GM18526 (cell line): ENCODE measurements around the gene SYNE1.

Experiments used
- POLR2A ChIP-seq: IDR thresholded peaks from 3 replicates; pipeline ENCODE4 v1.6.1; 2011; ENCODE audit not compliant: insufficient read length; ENCODE audit errors: extremely low read depth

Gene SYNE1

DNA sequence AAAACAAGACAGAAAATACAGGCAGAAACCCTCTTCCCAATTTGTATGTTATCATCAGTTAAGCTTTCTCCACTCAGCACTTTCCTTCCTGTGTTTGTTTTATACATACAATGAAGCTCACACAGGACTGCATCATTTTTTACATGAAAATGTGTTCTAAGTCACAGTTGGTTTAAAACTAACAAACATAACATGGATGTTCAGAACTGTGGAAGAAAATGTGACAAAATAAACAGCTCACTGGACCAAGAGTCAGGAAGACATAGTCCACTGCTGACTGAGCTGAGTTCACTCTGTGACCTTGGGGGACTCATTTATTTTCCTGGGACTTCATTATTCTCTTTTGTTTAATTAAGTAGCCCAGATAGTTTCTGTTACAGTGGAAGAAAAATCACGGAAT lies 331.5 kb downstream of the SYNE1 start:
- no peak for TF ChIP-seq POLR2A

GRCh38 chr6:152301765-152302568 lies 335.2 kb downstream of the SYNE1 start:
- TF ChIP-seq POLR2A = peak; percentile 73

DNA sequence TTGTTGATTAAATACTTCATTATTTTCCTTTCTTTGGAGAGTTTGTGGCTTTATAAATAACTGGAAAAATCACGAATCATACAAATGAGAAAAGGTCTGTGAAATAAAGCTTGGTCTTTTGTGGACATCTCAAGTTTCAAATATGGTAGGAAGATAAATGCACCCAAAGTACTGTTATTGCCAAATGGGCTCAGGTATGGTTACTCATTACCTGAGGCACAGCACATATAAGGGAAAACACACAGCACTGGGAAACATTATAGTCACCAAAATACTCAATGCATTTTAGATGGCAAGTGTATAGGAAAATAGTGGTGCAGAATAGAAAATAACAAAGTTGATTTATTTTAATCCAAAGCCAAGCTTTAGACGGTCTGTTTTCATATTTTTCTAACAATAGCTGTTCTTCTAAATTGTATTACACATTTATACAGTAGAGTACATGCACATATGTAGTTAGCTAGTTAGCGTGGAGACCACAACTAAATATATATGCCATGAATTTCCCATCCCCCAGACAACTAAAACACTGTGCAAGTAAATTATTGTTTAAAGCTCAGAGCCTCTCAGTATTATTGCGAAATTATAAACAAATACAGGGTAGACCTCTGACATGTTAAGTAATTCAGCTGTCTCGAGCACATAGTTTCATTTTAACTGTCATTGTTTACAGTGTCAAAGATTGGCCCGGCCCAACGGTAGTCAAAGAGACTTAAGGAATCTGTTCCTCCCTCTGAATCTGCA lies 336.0 kb downstream of the SYNE1 start:
- TF ChIP-seq POLR2A = no peak

- TF ChIP-seq POLR2A = no peak
Observed at GRCh38 chr6:152300517-152300916, 336.6 kb downstream of the SYNE1 start.

DNA sequence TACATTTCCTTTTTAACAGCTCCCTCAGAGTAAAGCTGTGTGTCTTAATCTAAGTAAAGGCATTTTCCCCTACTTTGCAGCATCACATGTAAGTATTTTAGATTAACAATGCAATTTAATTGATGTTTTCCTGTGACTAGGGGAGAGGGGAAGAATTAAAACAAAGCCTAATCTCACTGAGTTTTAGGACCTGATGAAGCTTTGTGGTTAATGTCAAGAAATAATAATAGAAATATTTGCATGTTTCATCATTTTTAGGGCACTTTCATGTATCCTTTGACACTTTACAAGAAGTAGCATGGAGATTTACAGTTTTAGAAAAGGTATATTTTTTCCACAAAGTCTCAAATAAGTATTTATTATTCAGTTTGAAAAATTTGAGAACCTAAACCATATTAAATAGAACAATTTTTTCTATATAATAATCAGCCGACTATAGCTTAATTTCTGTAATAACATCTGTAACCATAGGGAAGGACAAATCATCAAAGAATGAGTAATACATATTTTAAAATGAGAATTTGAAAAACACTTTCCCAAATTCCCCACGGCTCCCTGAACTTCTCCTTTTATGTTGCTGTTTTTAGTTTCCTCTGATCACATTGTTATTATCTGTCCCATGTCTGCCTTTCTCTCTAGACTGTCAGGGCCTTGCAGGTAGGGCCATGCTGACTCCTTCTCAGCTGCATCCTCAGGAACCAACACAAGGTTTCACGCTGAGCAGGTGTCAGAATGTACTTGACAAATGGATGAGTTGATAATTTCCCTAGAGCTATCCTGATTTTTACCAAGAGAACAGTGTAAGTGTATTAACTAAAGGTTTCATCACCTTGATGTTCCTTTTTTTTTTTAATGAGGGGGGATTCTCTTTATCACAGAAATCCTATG lies 338.1 kb downstream of the SYNE1 start:
- no peak for TF ChIP-seq POLR2A

GRCh38 chr6:152298055-152298647 lies 339.0 kb downstream of the SYNE1 start:
- no peak for TF ChIP-seq POLR2A

DNA sequence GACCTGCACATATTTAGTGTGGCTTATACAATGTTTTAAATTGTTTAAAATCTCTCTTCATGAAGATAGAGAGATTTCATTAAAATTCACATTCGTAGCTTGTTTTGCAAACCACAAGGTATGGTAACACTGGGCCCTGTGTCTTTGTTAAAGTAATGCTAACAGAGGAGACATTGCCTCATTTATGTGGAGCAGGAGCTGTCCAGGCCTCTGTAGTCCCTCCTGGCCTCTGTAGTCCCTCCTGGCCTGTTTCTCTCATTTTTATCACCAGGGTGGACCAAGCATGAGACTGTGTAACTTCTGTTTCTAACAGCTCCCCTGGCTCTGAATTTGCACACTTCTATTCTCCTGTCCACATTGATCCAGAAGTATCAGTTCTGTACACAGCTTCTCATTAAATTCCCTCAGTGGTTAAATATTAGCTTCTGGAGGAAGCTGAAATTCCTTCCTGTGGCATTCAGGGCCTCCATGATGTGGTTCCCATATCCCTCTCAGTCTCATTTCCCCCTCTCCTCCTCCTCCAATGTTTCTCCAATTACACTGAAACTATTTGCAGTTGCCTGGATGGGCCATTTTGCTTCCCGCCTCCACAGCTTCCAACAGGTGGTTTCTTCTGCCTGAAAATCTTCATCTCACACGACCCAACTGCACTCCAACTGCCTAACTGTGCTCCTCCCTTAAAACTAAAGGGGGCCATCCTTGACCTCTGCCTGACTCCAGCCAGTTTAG lies 340.4 kb downstream of the SYNE1 start:
- TF ChIP-seq POLR2A = no peak

DNA sequence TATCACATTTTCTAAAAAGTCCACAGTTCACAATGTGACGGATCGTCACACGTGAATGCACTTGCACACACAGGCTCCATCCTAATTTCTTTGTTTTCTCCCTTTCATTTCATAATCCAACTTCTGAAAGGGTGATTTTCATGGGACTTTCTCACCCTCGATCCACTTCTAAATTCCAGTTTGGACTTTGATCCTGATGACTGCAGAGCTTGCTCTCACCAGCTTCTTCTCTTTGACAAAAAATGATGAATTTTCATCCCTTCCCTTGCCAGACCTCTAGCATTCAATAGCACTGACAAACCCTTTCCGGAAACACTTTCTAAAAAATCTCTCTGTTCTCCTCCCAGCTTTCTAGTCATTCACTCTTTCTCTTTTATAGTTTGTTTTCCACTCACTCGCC lies 341.2 kb downstream of the SYNE1 start:
- no peak for TF ChIP-seq POLR2A

GRCh38 chr6:152295346-152295745 lies 341.8 kb downstream of the SYNE1 start:
- no peak for TF ChIP-seq POLR2A

DNA sequence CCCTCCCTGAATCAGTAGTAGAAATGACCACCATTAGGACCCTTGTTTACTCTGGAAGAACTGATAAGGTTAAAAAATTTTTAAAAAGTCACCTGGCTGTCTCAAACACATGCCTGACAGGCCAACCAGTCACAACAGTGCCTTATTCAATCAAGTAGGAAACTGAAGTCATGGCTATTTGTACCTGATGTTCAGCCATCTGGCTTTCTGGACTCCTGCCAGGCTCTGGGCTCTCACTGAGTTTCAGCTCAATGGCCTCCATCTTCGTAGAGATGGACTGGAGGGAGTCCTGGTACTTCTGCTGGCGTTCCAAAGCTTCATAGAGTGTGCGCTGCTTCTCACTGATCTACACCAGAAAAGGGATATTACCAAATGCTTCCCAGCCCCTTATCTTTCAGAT lies 343.8 kb downstream of the SYNE1 start:
- no peak for TF ChIP-seq POLR2A

DNA sequence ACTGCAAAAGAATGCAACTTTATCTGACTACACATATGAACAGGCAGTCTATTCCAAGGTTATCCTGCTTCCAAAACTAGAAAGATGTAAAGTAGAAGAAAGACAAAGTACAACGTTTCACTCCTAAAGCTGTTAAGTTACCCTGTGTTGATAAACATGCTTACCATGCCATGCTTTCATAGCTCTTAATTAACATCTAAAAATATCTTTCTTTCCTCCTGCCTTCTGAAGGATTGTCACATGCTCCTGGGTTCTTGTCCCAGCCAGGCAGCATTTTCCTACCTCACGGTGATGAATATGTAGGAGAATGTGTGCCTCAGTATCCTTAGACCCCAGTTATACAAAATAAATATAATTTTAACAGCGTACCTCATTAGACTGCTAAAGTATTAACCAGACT lies 344.6 kb downstream of the SYNE1 start:
- no peak for TF ChIP-seq POLR2A

- no peak for TF ChIP-seq POLR2A
Observed at GRCh38 chr6:152290693-152291092, 346.5 kb downstream of the SYNE1 start.

DNA sequence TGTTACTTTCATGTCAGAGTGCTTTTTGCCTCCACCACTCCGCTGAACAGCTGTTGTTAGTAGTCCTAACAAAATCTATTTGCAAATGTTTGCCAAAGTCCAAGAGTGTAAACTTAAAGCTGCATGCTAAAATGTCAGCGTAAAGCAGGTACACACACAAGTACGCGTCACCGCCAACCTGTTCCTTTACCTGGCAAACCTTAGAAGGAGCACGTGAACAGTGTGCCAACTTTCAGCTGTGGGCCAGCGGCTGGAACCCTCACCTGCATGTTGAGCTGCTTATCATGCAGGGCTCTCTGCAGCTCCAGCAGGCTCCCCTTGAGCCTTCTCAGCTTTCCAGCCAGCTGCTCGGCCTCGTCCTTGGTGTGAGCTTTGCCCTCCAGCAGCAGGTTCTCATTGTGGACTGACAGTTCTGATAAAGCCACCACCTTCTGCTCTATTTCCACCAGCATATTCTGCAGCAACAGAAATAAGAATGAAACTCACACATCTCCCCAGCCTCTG lies 359.3 kb downstream of the SYNE1 start:
- no peak for TF ChIP-seq POLR2A

DNA sequence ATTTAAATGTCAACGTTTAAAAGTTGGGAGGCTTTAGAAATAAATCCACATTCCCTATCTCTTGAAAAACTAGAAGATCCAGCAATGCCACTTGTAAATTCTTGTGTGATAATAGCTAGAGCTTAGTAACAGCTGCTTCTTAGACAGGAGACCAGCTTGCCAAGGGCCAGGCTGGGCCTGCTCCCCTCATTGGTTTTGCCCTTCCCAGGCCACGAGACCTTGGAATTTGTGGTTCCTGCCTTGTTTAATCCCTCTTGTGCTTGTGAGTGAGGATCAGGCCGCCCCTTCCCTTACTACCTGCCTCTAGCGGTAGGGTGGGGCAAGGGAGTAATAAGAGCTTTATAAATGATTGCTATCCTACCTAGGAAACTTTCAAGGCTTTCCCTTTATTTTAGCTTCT lies 363.5 kb downstream of the SYNE1 start:
- TF ChIP-seq POLR2A = no peak
